ENCODE data around the gene CALHM1. TPM values are rescaled to one million over a fixed set of nuclear protein-coding genes. Genes with fewer than 3 reads are reported as not detected.

Gene CALHM1
- total RNA-seq, 3 donors from 2014 or later (not counting 1 experiment from before 2014, with no cell fraction given) = 0.23 to 0.57 TPM; not detected in 1

- Histone ChIP-seq H3K27me3 (ENCODE audit: control insufficient read depth, insufficient read depth, low read length) (no peaks in the 10 kb centered on the region), H3K27ac (ENCODE audit: low read length) (no peak overlapping the region), H3K36me3 (ENCODE audit: control insufficient read depth, insufficient read depth, low read length) (peaks cover 84% of the 10 kb centered on the region), H3K4me3 (ENCODE audit: low read length) (no peak overlapping the region), H3K9me3 (ENCODE audit: control insufficient read depth, insufficient read depth, low read length) (no peaks in the 10 kb centered on the region), H3K4me1 (ENCODE audit: control insufficient read depth, insufficient read depth, low read length) (no peaks in the 10 kb centered on the region)
- DNase-seq (no peak), ATAC-seq (no peak)
- no peaks in the 10 kb centered on the region for H3K4me1 Mint-ChIP-seq
- H3K9me3 Mint-ChIP-seq = no peaks in the 10 kb centered on the region
- intact Hi-C loops (cut with micrococcal nuclease) = no loop called here
- peaks cover 24% of the 10 kb centered on the region for H3K36me3 Mint-ChIP-seq
- no peak overlapping the region for H3K27ac Mint-ChIP-seq
- no peak overlapping the region for H3K4me3 Mint-ChIP-seq
- TF ChIP-seq, protein P1, sequence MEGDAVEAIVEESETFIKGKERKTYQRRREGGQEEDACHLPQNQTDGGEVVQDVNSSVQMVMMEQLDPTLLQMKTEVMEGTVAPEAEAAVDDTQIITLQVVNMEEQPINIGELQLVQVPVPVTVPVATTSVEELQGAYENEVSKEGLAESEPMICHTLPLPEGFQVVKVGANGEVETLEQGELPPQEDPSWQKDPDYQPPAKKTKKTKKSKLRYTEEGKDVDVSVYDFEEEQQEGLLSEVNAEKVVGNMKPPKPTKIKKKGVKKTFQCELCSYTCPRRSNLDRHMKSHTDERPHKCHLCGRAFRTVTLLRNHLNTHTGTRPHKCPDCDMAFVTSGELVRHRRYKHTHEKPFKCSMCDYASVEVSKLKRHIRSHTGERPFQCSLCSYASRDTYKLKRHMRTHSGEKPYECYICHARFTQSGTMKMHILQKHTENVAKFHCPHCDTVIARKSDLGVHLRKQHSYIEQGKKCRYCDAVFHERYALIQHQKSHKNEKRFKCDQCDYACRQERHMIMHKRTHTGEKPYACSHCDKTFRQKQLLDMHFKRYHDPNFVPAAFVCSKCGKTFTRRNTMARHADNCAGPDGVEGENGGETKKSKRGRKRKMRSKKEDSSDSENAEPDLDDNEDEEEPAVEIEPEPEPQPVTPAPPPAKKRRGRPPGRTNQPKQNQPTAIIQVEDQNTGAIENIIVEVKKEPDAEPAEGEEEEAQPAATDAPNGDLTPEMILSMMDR (IDR thresholded peaks at IDR 0.05) = no peak
- WGBS (ENCODE audit: insufficient coverage) = 91% methylated on average over 8 of the region's 8 CpGs
- H3K27me3 Mint-ChIP-seq (ENCODE audit: low read depth in 2 of 2) = no peaks in the 10 kb centered on the region
These were observed 43.1 kb downstream of the CALHM1 start for GRCh38 chr10:103415581-103415980.

- TF ChIP-seq, protein P1 (IDR thresholded peaks at IDR 0.05) = no peak
- Histone ChIP-seq H3K27ac (ENCODE audit: low read length) (no peak overlapping the region), H3K27me3 (ENCODE audit: control insufficient read depth, insufficient read depth, low read length) (no peaks in the 10 kb centered on the region), H3K4me3 (ENCODE audit: low read length) (no peak overlapping the region), H3K36me3 (ENCODE audit: control insufficient read depth, insufficient read depth, low read length) (peaks cover 84% of the 10 kb centered on the region), H3K4me1 (ENCODE audit: control insufficient read depth, insufficient read depth, low read length) (no peaks in the 10 kb centered on the region), H3K9me3 (ENCODE audit: control insufficient read depth, insufficient read depth, low read length) (no peaks in the 10 kb centered on the region)
- WGBS (ENCODE audit: insufficient coverage) = 100% methylated on average over 2 of the region's 2 CpGs
- intact Hi-C loops (cut with micrococcal nuclease) = loop anchor here (5.0 kb wide), 1 partner anchor 274 kb away; no protein-coding TSS in a partner anchor
- Mint-ChIP-seq H3K27ac (no peak overlapping the region), H3K9me3 (no peaks in the 10 kb centered on the region), H3K36me3 (peaks cover 35% of the 10 kb centered on the region), H3K4me1 (no peaks in the 10 kb centered on the region), H3K27me3 (ENCODE audit: low read depth in 2 of 2) (no peaks in the 10 kb centered on the region), H3K4me3 (no peak overlapping the region)
- no peak for ATAC-seq
- DNase-seq = no peak
These were observed 45.1 kb downstream of the CALHM1 start for GRCh38 chr10:103413564-103413963.

Other genes with a start within 250 kb of the CALHM1 start
- not detected for gene RPEL1, start 213.0 kb downstream of the CALHM1 start, total RNA-seq
- gene INA, start 181.8 kb downstream of the CALHM1 start, total RNA-seq = not detected
- 1 to 10 TPM; 5.1 to 8.1 (median 7.1) TPM for gene PCGF6, start 107.8 kb downstream of the CALHM1 start, total RNA-seq
- 1 to 10 TPM; 3.6 to 8.8 (median 6.3) TPM for gene TAF5, start 90.9 kb downstream of the CALHM1 start, total RNA-seq
- 100 to 1,000 TPM; 121 to 157 (median 154) TPM for gene ATP5MK, start 62.4 kb downstream of the CALHM1 start, total RNA-seq
- 10 to 100 TPM; 25.5 to 30.9 (median 29.5) TPM for gene PDCD11, start 62.3 kb downstream of the CALHM1 start, total RNA-seq
- 10 to 100 TPM; 26.6 to 55.2 (median 37.2) TPM for gene CALHM2, start 6.5 kb downstream of the CALHM1 start, total RNA-seq
- gene CALHM3, start 20.3 kb upstream of the CALHM1 start, total RNA-seq = not detected
- 1 to 10 TPM in 2 of 3 donors, under 1 TPM in 1; 0.95 to 8.5 (median 1.5) TPM for gene NEURL1, start 34.8 kb upstream of the CALHM1 start, total RNA-seq